H1 (cell line): ENCODE data around the gene VWF. TPM values are rescaled to one million over a fixed set of nuclear protein-coding genes. Genes with fewer than 3 reads are reported as not detected.

Experiments used
- CTCF ChIA-PET: fragments of 300-600 bp; sonication (Branson Sonifier 250); formaldehyde crosslinking; loops from one replicate; lab custom pipeline; 2021; ENCODE audit not compliant: partially characterized antibody; lab: Charles Lee
- POLR2A ChIA-PET: fragments of 300-600 bp; sonication (Branson Sonifier 250); formaldehyde crosslinking; loops from one replicate; lab custom pipeline; 2021; ENCODE audit warnings: inconsistent platforms; ENCODE audit not compliant: partially characterized antibody; lab: Charles Lee
- DNase-seq, 2 experiments: peaks; one replicate each; pipeline versions ENCODE4 v3.0.0 to v3.0.0-alpha.2; 2010 to 2022; ENCODE audit warnings: low spot score in 2 of 2, low read depth in 1 of 2, mixed read lengths in 1 of 2
- FAIRE-seq: peaks from 2 replicates; lab custom pipeline; 2011; peaks lifted over from hg19 to GRCh38; lab: Jason Lieb, UNC
- H2AFZ ChIP-seq: 2 replicates; pipeline ENCODE4 v1.8.1; 2012; ENCODE audit warnings: low read length, inconsistent platforms
- H2AK5ac ChIP-seq: 2 replicates; pipeline ENCODE4 v1.6.1; 2013; ENCODE audit warnings: low read depth, low read length
- H2BK120ac ChIP-seq: replicated peaks from 2 replicates; pipeline ENCODE3; 2013; ENCODE audit warnings: low read depth, low read length, inconsistent platforms
- H2BK12ac ChIP-seq: 2 replicates; pipeline ENCODE4 v1.6.1; 2013; ENCODE audit warnings: low read depth, low read length
- H2BK15ac ChIP-seq: 2 replicates; pipeline ENCODE4 v1.6.1; 2013; ENCODE audit warnings: low read length
- H2BK20ac ChIP-seq: 2 replicates; pipeline ENCODE4 v1.6.1; 2013; ENCODE audit warnings: low read length
- H2BK5ac ChIP-seq: 2 replicates; pipeline ENCODE4 v1.6.1; 2013; ENCODE audit warnings: low read depth, low read length
- H3K14ac ChIP-seq: 2 replicates; pipeline ENCODE4 v1.6.1; 2013; ENCODE audit warnings: inconsistent platforms; ENCODE audit not compliant: insufficient read length
- H3K18ac ChIP-seq: 2 replicates; pipeline ENCODE4 v1.6.1; 2013; ENCODE audit warnings: low read length; ENCODE audit errors: extremely low read depth
- H3K23ac ChIP-seq: 2 replicates; pipeline ENCODE4 v1.6.1; 2013; ENCODE audit warnings: inconsistent platforms; ENCODE audit not compliant: insufficient read length
- H3K23me2 ChIP-seq: 2 replicates; pipeline ENCODE4 v1.6.1; 2013; ENCODE audit warnings: low read depth, low read length
- H3K27ac ChIP-seq: 2 replicates; pipeline ENCODE4 v1.6.1; 2011; ENCODE audit warnings: low read depth, low read length, inconsistent platforms
- H3K27me3 ChIP-seq, 4 experiments: replicated peaks in 1 of 4; 1 replicate in 1 of 4; 2 replicates in 3 of 4; pipeline versions ENCODE4 v1.6.1 to v1.8.1; 2011 to 2013; ENCODE audit warnings: low read length in 3 of 4, mild to moderate bottlenecking in 3 of 4, inconsistent platforms in 2 of 4, mixed read lengths in 2 of 4, moderate library complexity in 1 of 4; ENCODE audit not compliant: control insufficient read depth in 3 of 4, insufficient read depth in 3 of 4; ENCODE audit errors: extremely low read depth in 1 of 4
- H3K36me3 ChIP-seq, 4 experiments: 2 replicates each; pipeline versions ENCODE4 v1.6.1 to v1.8.1; 2011 to 2013; ENCODE audit warnings: mild to moderate bottlenecking in 4 of 4, low read length in 3 of 4, moderate library complexity in 2 of 4, control low read depth in 1 of 4, inconsistent platforms in 1 of 4; ENCODE audit not compliant: insufficient read depth in 4 of 4, control insufficient read depth in 2 of 4
- H3K4ac ChIP-seq: replicated peaks from 2 replicates; pipeline ENCODE3; 2013; ENCODE audit warnings: low read length, low read depth, mixed read lengths, inconsistent platforms; ENCODE audit not compliant: insufficient read length
- H3K4me1 ChIP-seq, 4 experiments: replicated peaks in 1 of 4; 1 replicate in 1 of 4; 2 replicates in 3 of 4; pipeline versions ENCODE4 v1.6.1 to v1.8.1; 2011 to 2013; ENCODE audit warnings: low read length in 3 of 4, inconsistent platforms in 2 of 4, mixed read lengths in 1 of 4; ENCODE audit not compliant: insufficient read depth in 4 of 4, control insufficient read depth in 3 of 4
- H3K4me2 ChIP-seq, 2 experiments: 2 replicates each; pipeline versions ENCODE4 v1.6.1 to v1.8.1; 2011 to 2013; ENCODE audit warnings: low read depth in 2 of 2, low read length in 2 of 2, control low read depth in 1 of 2, inconsistent platforms in 1 of 2, mild to moderate bottlenecking in 1 of 2; ENCODE audit not compliant: insufficient read depth in 1 of 2
- H3K4me3 ChIP-seq, 4 experiments: fragments of 200-600, 300-600 bp in 1 of 4; sonication (generic), shearing (Covaris generic), sonication (Bioruptor Twin) in 1 of 4; 2 replicates each; pipeline versions ENCODE4 v1.5.1 to v1.8.1; 2011 to 2016; ENCODE audit warnings: low read length in 4 of 4, low read depth in 3 of 4, control low read depth in 2 of 4, inconsistent platforms in 2 of 4, mild to moderate bottlenecking in 2 of 4, mixed read lengths in 1 of 4, moderate library complexity in 1 of 4; ENCODE audit not compliant: insufficient read depth in 2 of 4; ENCODE audit errors: extremely low read depth in 1 of 4
- H3K56ac ChIP-seq: replicated peaks from 2 replicates; pipeline ENCODE3; 2013; ENCODE audit warnings: low read depth, mild to moderate bottlenecking, mixed read lengths, low read length, inconsistent platforms; ENCODE audit not compliant: insufficient read length
- H3K79me1 ChIP-seq: 2 replicates; pipeline ENCODE4 v1.6.1; 2013; ENCODE audit warnings: low read depth, low read length, control low read depth
- H3K79me2 ChIP-seq, 2 experiments: 2 replicates each; pipeline versions ENCODE4 v1.6.1 to v1.8.1; 2012 to 2013; ENCODE audit warnings: low read length in 2 of 2, mild to moderate bottlenecking in 2 of 2, inconsistent platforms in 1 of 2; ENCODE audit not compliant: insufficient read depth in 2 of 2, control insufficient read depth in 1 of 2
- H3K9ac ChIP-seq, 4 experiments: replicated peaks in 1 of 4; 1 replicate in 1 of 4; 2 replicates in 3 of 4; pipeline versions ENCODE4 v1.6.1 to v1.8.1; 2011 to 2013; ENCODE audit warnings: low read depth in 3 of 4, low read length in 3 of 4, control low read depth in 2 of 4, mild to moderate bottlenecking in 2 of 4, moderate library complexity in 2 of 4, inconsistent platforms in 1 of 4; ENCODE audit errors: extremely low read depth in 1 of 4
- H3K9me3 ChIP-seq, 2 experiments: 2 replicates each; pipeline versions ENCODE4 v1.6.1 to v1.8.1; 2012 to 2013; ENCODE audit warnings: mild to moderate bottlenecking in 2 of 2, moderate library complexity in 2 of 2, control low read depth in 1 of 2, inconsistent platforms in 1 of 2, low read depth in 1 of 2, low read length in 1 of 2, mixed read lengths in 1 of 2; ENCODE audit not compliant: insufficient read depth in 2 of 2
- H4K20me1 ChIP-seq, 2 experiments: replicated peaks in 1 of 2; 2 replicates each; pipeline versions ENCODE3 to v1.8.1; 2011 to 2013; ENCODE audit warnings: inconsistent platforms in 2 of 2, low read length in 2 of 2, mild to moderate bottlenecking in 1 of 2; ENCODE audit not compliant: insufficient read depth in 2 of 2, control insufficient read depth in 1 of 2
- H4K5ac ChIP-seq: 2 replicates; pipeline ENCODE4 v1.6.1; 2013; ENCODE audit warnings: low read length, low read depth, mixed read lengths, inconsistent platforms; ENCODE audit not compliant: insufficient read length
- H4K8ac ChIP-seq: 2 replicates; pipeline ENCODE4 v1.8.0; 2013; ENCODE audit warnings: mild to moderate bottlenecking, moderate library complexity, low read length, inconsistent platforms; ENCODE audit not compliant: insufficient read depth; ENCODE audit errors: extremely low read depth
- H4K91ac ChIP-seq: replicated peaks from 2 replicates; pipeline ENCODE3; 2013; ENCODE audit warnings: low read length, mixed read lengths, inconsistent platforms; ENCODE audit not compliant: insufficient read length
- CBX8 ChIP-seq: fragments of 300-800, 300-1000 bp; sonication (generic); IDR thresholded peaks from 2 replicates; pipeline ENCODE4 v1.7.1; 2016; ENCODE audit warnings: low read depth, low read length, borderline replicate concordance
- CEBPB ChIP-seq: IDR thresholded peaks from 2 replicates; pipeline ENCODE4 v1.6.1; 2012; ENCODE audit warnings: low read depth, low read length
- CHD1 ChIP-seq: IDR thresholded peaks from 2 replicates; pipeline ENCODE4 v1.6.1; 2012; ENCODE audit warnings: low read depth, low read length, improper control_type of control experiment
- CREB1 ChIP-seq: IDR thresholded peaks from 2 replicates; pipeline ENCODE4 v1.6.1; 2012; ENCODE audit warnings: inconsistent platforms
- CTCF ChIP-seq, 3 experiments: IDR thresholded peaks; 1 replicate in 2 of 3; 2 replicates in 1 of 3; pipeline versions ENCODE4 v1.5.1 to v1.6.1; 2011; ENCODE audit warnings: low read length in 3 of 3, mild to moderate bottlenecking in 3 of 3, inconsistent platforms in 2 of 3, low read depth in 1 of 3, moderate library complexity in 1 of 3; ENCODE audit not compliant: insufficient read depth in 1 of 3; ENCODE audit errors: control extremely low read depth in 1 of 3
- E2F6 ChIP-seq: IDR thresholded peaks from 2 replicates; pipeline ENCODE4 v1.6.1; 2012; ENCODE audit warnings: inconsistent platforms
- KDM4A ChIP-seq: IDR thresholded peaks from one replicate; pipeline ENCODE4 v1.7.1; 2012; ENCODE audit warnings: low read depth, mild to moderate bottlenecking, moderate library complexity, low read length, inconsistent platforms; ENCODE audit not compliant: severe bottlenecking
- MAFK ChIP-seq: IDR thresholded peaks from 2 replicates; pipeline ENCODE4 v1.6.1; 2012; ENCODE audit warnings: low read depth, mild to moderate bottlenecking, improper control_type of control experiment, low read length
- PHF8 ChIP-seq: fragments of 200-600 bp; sonication (generic); conservative IDR thresholded peaks from 2 replicates; pipeline ENCODE4 v1.7.1; 2012; ENCODE audit warnings: low read depth, mild to moderate bottlenecking, inconsistent platforms, low read length, moderate library complexity
- RBBP5 ChIP-seq: IDR thresholded peaks from 2 replicates; pipeline ENCODE4 v1.7.1; 2012; ENCODE audit warnings: low read depth, mild to moderate bottlenecking, inconsistent platforms, low read length, moderate library complexity, borderline replicate concordance
- RFX5 ChIP-seq: IDR thresholded peaks from 2 replicates; pipeline ENCODE4 v1.6.1; 2011; ENCODE audit warnings: low read depth, low read length, improper control_type of control experiment, borderline replicate concordance
- SIX5 ChIP-seq: IDR thresholded peaks from 2 replicates; pipeline ENCODE4 v1.6.1; 2011; ENCODE audit warnings: mild to moderate bottlenecking, low read depth, low read length
- WGBS, 2 experiments: shearing (Covaris generic) in 1 of 2; methylation state at CpG; one replicate each; pipeline versions ENCODE4 v1.1.6 to v1.1.7; 2013 to 2015; ENCODE audit warnings: low lambda C conversion rate in 2 of 2, mixed read lengths in 2 of 2, inconsistent platforms in 1 of 2, low coverage in 1 of 2, missing lambda C conversion rate in 1 of 2; ENCODE audit not compliant: insufficient replicate concordance in 2 of 2, insufficient coverage in 1 of 2, insufficient read length in 1 of 2; ENCODE audit errors: extremely low coverage in 1 of 2, missing lambda C conversion rate in 1 of 2; 5-methylcytosine and 5-hydroxymethylcytosine counted together
- polyA plus RNA-seq, 7 experiments: library from polyadenylated mRNA; depleted of rRNA in 3 of 7; stranded (reverse) in 5 of 7; unstranded in 2 of 7; fragments of >200 nt in 5 of 7; fragments of 200-250 nt in 2 of 7; gene quantifications; 1 replicate in 5 of 7; 2 replicates in 1 of 7; 4 replicates in 1 of 7; pipeline versions ENCODE4 v1.2.1 to v1.2.3, GENCODE V29; 2011 to 2013; ENCODE audit warnings: missing spikeins in 2 of 7, mixed read lengths in 2 of 7
- total RNA-seq: library from RNA; stranded (reverse); fragmentation: NEBNext Ultra II Directional; extraction: Animal tissue kit (Norgen Biotek cat#: 25700); gene quantifications from 2 replicates; pipeline ENCODE4 v1.2.1, GENCODE V29; 2021

The VWF gene
- total and polyA plus RNA-seq, 2 of the 8 experiments (the other 6 are each of a cell fraction or from before 2014, with no cell fraction given), result 0.39 to 0.60 TPM

- Histone ChIP-seq H2BK5ac (no peak overlapping the region), H3K79me1 (no peaks in the 10 kb centered on the region), H3K14ac (no peak overlapping the region), H3K27me3 (peaks cover 0 to 1% (median under 1%) of the 10 kb centered on the region in 4 experiments; a peak in 3 of 7 replicates), H3K23ac (no peak overlapping the region), H2BK120ac (no peak overlapping the region), H3K18ac (no peak overlapping the region), H3K9me3 (no peaks in the 10 kb centered on the region), H4K5ac (no peak overlapping the region), H2BK12ac (no peak overlapping the region), H4K8ac (no peak overlapping the region), H2AFZ (no peak overlapping the region), H3K56ac (no peak overlapping the region), H2BK20ac (no peak overlapping the region), H3K4me2 (no peak overlapping the region), H2AK5ac (no peak overlapping the region), H3K4ac (no peak overlapping the region)
- DNase-seq (no peak), FAIRE-seq (no peak)
- CTCF ChIA-PET, result interaction anchor here (1.1 to 2.5 kb wide), 5 partner anchors 13 to 332 kb away, joined by 3 to 10 read pairs (median 4); no protein-coding TSS in a partner anchor
- 94% methylated on average over 3 of the region's 3 CpGs; no CpG with 5 or more reads in 1 of the 2 experiments for WGBS, 2 experiments
- TF ChIP-seq PHF8 (no peak), CTCF (IDR thresholded peaks at IDR 0.05; ENCODE audit: control extremely low read depth in 1 of 3, insufficient read depth in 1 of 3, low read depth in 1 of 3, low read length in 3 of 3) (no peak), SIX5 (no peak), E2F6 (no peak), KDM4A (no peak), RBBP5 (no peak), CEBPB (no peak), MAFK (no peak), CBX8 (no peak), RFX5 (no peak), CREB1 (no peak), CHD1 (no peak)
- TF ChIP-seq, all 59 proteins: peak for 0
- POLR2A ChIA-PET, result no interaction called here
- Histone ChIP-seq H3K27ac (no peak overlapping the region), H3K4me3 (no peak overlapping the region), H3K9ac (no peak overlapping the region), H3K79me2 (no peaks in the 10 kb centered on the region), H4K91ac (no peak overlapping the region), H3K23me2 (no peaks in the 10 kb centered on the region), H4K20me1 (no peaks in the 10 kb centered on the region), H3K4me1 (no peaks in the 10 kb centered on the region), H3K36me3 (no peaks in the 10 kb centered on the region), H2BK15ac (no peak overlapping the region)
These were observed 172.4 kb downstream of the VWF start for GRCh38 chr12:5952031-5952430.
